Brain microvascular endothelial cell (primary cell): Measurements from ENCODE around the gene ANO6.

Experiments used
- DNase-seq: peaks from one replicate; pipeline ENCODE4 v3.0.0-alpha.2; 2020
- H3K27ac ChIP-seq: fragments of 250-450 bp; sonication (Bioruptor Pico); 2 replicates; pipeline ENCODE4 v1.5.1; 2020; ENCODE audit warnings: mild to moderate bottlenecking, moderate library complexity
- H3K27me3 ChIP-seq: fragments of 250-450 bp; sonication (Bioruptor Pico); replicated peaks from 2 replicates; pipeline ENCODE4 v1.5.1; 2020; ENCODE audit warnings: mild to moderate bottlenecking
- H3K36me3 ChIP-seq: fragments of 250-450 bp; sonication (Bioruptor Pico); replicated peaks from 2 replicates; pipeline ENCODE4 v1.5.1; 2020; ENCODE audit warnings: mild to moderate bottlenecking
- H3K4me3 ChIP-seq: 2 replicates; pipeline ENCODE4 v1.5.1; 2011; ENCODE audit warnings: low read depth, mild to moderate bottlenecking, control low read depth, low read length, moderate library complexity
- in situ Hi-C: cut with HindIII; loops from 2 replicates; pipeline ENCODE4 v1.10.0; 2017; ENCODE audit warnings: low sequenced_read_pairs, low pct_ligation_motif_present
- TF ChIP-seq, protein P1 (sequence below): IDR thresholded peaks from 2 replicates; pipeline ENCODE4 v1.5.1; 2011; ENCODE audit warnings: low read depth, mild to moderate bottlenecking, moderate library complexity, low read length, control low read depth, inconsistent platforms; ENCODE audit errors: missing control alignments

ANO6 gene

DNA sequence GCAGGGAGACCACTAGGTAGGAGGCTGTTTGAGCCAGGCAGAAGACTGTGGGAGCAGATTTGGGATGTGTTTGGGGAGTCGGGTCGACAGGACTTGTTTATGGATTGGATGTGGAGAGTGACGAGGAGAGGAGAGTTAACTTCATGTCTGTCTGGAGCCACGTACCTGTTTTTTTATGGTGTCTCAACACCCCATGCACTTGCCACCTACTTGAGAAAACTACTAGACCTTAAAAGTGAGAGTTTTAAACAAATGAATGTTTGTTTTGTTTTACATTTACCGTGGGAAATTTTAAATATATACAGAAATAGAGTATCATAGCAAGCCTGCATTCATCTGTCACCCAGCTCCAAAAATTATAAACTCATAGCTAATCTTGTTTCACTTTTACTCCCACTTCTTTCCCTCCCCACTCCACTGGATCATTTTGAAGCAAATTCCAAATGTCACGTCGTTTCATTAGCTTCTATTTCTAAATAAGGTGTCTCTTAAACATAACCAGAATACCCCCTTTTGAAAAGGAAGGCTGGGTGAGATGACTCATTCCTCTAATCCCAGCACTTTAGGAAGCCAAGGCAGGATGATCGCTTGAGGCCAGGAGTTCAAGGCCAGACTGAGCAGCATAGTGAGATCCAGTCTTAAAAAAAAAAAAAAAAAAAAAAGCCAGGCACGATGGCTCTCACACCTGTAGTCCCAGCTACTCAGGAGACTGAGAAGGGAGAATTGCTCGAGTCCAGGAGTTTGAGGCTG lies 136.2 kb downstream of the ANO6 start:
- DNase-seq = no peak
- Histone ChIP-seq H3K4me3 (no peak overlapping the region), H3K27me3 (no peaks in the 10 kb centered on the region), H3K36me3 (peaks cover 10% of the 10 kb centered on the region), H3K27ac (no peak overlapping the region)
- in situ Hi-C loops = no loop called here
- TF ChIP-seq, protein P1, sequence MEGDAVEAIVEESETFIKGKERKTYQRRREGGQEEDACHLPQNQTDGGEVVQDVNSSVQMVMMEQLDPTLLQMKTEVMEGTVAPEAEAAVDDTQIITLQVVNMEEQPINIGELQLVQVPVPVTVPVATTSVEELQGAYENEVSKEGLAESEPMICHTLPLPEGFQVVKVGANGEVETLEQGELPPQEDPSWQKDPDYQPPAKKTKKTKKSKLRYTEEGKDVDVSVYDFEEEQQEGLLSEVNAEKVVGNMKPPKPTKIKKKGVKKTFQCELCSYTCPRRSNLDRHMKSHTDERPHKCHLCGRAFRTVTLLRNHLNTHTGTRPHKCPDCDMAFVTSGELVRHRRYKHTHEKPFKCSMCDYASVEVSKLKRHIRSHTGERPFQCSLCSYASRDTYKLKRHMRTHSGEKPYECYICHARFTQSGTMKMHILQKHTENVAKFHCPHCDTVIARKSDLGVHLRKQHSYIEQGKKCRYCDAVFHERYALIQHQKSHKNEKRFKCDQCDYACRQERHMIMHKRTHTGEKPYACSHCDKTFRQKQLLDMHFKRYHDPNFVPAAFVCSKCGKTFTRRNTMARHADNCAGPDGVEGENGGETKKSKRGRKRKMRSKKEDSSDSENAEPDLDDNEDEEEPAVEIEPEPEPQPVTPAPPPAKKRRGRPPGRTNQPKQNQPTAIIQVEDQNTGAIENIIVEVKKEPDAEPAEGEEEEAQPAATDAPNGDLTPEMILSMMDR = no peak

DNA sequence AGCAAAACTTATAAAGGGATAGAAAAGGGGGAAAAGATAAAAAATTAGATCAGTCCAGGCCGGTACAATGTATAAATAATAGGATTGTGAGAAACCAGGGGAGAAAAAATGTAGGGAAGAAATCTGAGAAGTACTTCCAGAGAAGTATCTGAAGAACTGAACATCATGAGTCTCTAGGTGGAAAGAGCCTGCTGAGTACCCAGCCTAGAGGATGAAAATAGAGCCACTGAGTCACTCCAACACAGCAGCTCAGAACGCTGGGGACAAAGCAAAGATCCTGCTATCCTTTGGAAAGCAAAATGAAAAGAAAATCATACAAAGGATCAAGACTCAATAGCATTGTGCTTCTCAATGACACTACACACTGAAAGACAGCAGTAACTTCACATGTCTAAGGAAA lies 138.0 kb downstream of the ANO6 start:
- H3K27me3 ChIP-seq = no peaks in the 10 kb centered on the region
- no peak for DNase-seq
- TF ChIP-seq, protein P1 = no peak
- H3K36me3 ChIP-seq = peaks cover 9% of the 10 kb centered on the region
- H3K4me3 ChIP-seq = no peak overlapping the region
- in situ Hi-C loops = no loop called here
- H3K27ac ChIP-seq = no peak overlapping the region

DNA sequence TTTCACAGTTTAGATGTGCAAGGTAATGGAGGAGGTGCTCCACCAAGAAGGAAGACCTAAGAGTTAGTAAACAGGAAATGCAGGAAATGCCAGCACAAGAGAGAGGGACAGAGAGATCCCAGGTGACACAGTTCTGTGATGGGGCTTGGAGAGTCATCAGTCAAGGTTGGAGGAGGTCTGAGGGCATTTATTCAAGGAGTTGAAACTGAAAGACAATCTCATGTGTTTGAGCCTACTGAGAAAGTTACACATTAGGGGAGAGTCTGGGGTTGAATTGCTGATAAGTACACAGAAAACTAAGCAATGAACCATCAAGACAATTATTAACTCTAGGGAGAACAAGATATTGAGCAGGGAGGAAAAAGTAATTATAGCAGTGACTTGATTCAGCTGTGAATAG lies 138.5 kb downstream of the ANO6 start:
- in situ Hi-C loops = no loop called here
- TF ChIP-seq, protein P1 = no peak
- no peak for DNase-seq
- no peaks in the 10 kb centered on the region for H3K27me3 ChIP-seq
- no peak overlapping the region for H3K4me3 ChIP-seq
- H3K36me3 ChIP-seq = peaks cover 9% of the 10 kb centered on the region
- no peak overlapping the region for H3K27ac ChIP-seq

DNA sequence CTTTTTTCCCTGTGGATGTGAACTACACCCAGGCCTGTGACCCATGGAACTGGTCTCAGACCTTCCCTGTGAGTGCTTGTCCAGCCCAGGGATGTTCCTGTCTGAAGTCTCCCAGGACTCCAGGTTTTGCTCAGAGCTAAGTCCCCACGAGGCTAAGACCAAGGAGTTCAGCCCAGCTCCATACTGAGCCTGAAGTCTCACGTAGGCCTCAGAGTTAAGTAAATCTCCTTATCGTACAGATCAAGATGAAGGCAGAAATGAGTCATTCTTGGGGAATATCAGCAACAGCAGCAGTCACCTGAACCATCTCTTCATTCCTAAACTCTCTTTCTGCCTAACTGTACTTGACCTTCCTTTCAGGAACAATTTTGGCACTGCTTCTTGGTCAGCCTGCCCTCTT lies 139.8 kb downstream of the ANO6 start:
- in situ Hi-C loops = no loop called here
- H3K36me3 ChIP-seq = peaks cover 6% of the 10 kb centered on the region
- H3K4me3 ChIP-seq = no peak overlapping the region
- no peak overlapping the region for H3K27ac ChIP-seq
- TF ChIP-seq, protein P1 = no peak
- no peak for DNase-seq
- H3K27me3 ChIP-seq = no peaks in the 10 kb centered on the region

DNA sequence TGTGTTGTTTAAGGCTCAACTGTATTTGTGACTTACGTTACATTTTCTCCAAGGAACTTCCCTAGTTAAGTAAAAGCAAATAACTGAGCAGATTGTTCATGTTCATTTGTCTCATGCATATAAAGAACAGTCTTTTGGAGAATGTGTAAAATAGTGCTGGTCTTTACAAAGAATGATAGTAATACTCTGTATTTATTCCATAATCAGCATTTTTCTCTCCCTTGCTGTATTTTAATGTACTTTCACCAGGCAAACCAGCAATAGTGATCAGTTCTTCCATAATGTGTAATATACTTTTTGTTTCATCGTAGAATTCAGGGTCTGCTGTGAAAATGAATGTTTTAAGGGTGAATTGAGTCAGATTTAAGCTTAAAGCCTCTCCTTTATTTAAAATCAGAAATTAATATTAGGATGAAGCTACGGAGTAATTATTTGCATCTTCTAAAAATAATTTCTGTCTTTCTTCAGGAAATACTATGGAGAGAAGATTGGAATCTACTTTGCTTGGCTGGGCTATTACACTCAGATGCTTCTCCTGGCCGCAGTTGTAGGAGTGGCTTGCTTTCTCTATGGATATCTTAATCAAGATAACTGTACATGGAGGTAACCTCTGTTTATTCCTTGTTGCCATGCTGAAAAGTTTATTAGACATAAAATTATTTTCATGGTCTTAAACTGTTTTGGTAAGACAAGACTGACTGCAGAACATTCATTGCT lies 141.1 kb downstream of the ANO6 start:
- Histone ChIP-seq H3K27me3 (no peaks in the 10 kb centered on the region), H3K27ac (no peak overlapping the region), H3K4me3 (no peak overlapping the region), H3K36me3 (peaks cover 2% of the 10 kb centered on the region)
- TF ChIP-seq, protein P1 = no peak
- DNase-seq = no peak
- in situ Hi-C loops = no loop called here
